ENCODE data around the gene LBX1.

GRCh38 chr10:101272229-101272868 is 43.1 kb upstream of the LBX1 start:
- TF ChIP-seq CTCF (IDR thresholded peaks at IDR 0.05) = peak; percentile 23 to 50 (median 38)
- no peak for TF ChIP-seq POLR2AphosphoS5 (IDR thresholded peaks at IDR 0.05; ENCODE audit: insufficient read depth in 1 of 2, low read depth in 1 of 2)

Measured in vagina (tissue), 2 donors.